ENCODE data around the gene C1QTNF7. TPM values are rescaled to one million over a fixed set of nuclear protein-coding genes. Genes with fewer than 3 reads are reported as not detected.

The C1QTNF7 gene
- total RNA-seq, 1 experiment from 2014 or later = 0.04 TPM

DNA sequence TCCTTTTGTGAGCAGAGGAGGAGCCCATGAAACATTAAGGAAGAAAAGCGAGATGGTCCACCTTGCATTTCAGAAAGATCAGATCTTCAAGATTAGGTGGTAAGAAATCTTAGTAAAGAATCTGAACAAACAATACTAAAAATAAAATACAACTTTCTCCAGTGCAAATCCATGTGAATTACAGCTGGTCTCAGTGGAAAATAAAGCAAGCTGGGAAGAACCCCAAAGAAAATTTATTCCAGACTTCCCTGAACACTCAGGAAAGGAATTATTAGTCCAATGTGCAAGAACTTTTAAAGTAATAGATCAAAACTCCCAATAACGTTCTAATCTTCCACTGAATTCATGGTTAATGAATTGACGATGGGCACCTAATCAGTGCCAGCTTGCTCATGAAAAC is 37.3 kb upstream of the C1QTNF7 start:
- DNase-seq (ENCODE audit: low spot score) = no peak
- Mint-ChIP-seq H3K4me3 (no peak overlapping the region), H3K4me1 (peaks cover 8% of the 10 kb centered on the region; the same call in 1 of the 2 replicates), H3K9me3 (no peaks in the 10 kb centered on the region), H3K27ac (no peak overlapping the region), H3K36me3 (no peaks in the 10 kb centered on the region), H3K27me3 (ENCODE audit: low read depth) (no peaks in the 10 kb centered on the region; the same call in 1 of the 2 replicates)
- ChIA-PET POLR2A (no interaction called here), CTCF (no interaction called here)
- ATAC-seq = no peak
- TF ChIP-seq, protein P1, sequence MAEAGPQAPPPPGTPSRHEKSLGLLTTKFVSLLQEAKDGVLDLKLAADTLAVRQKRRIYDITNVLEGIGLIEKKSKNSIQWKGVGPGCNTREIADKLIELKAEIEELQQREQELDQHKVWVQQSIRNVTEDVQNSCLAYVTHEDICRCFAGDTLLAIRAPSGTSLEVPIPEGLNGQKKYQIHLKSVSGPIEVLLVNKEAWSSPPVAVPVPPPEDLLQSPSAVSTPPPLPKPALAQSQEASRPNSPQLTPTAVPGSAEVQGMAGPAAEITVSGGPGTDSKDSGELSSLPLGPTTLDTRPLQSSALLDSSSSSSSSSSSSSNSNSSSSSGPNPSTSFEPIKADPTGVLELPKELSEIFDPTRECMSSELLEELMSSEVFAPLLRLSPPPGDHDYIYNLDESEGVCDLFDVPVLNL (CRISPR knock-in tag; IDR thresholded peaks at IDR 0.05; ENCODE audit: borderline replicate concordance, low read depth) = no peak
- TF ChIP-seq, protein P2, sequence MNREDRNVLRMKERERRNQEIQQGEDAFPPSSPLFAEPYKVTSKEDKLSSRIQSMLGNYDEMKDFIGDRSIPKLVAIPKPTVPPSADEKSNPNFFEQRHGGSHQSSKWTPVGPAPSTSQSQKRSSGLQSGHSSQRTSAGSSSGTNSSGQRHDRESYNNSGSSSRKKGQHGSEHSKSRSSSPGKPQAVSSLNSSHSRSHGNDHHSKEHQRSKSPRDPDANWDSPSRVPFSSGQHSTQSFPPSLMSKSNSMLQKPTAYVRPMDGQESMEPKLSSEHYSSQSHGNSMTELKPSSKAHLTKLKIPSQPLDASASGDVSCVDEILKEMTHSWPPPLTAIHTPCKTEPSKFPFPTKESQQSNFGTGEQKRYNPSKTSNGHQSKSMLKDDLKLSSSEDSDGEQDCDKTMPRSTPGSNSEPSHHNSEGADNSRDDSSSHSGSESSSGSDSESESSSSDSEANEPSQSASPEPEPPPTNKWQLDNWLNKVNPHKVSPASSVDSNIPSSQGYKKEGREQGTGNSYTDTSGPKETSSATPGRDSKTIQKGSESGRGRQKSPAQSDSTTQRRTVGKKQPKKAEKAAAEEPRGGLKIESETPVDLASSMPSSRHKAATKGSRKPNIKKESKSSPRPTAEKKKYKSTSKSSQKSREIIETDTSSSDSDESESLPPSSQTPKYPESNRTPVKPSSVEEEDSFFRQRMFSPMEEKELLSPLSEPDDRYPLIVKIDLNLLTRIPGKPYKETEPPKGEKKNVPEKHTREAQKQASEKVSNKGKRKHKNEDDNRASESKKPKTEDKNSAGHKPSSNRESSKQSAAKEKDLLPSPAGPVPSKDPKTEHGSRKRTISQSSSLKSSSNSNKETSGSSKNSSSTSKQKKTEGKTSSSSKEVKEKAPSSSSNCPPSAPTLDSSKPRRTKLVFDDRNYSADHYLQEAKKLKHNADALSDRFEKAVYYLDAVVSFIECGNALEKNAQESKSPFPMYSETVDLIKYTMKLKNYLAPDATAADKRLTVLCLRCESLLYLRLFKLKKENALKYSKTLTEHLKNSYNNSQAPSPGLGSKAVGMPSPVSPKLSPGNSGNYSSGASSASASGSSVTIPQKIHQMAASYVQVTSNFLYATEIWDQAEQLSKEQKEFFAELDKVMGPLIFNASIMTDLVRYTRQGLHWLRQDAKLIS (CRISPR knock-in tag; IDR thresholded peaks at IDR 0.05; ENCODE audit: borderline replicate concordance) = no peak
- no peak for TF ChIP-seq ZNF317 (CRISPR knock-in tag; IDR thresholded peaks at IDR 0.05; ENCODE audit: borderline replicate concordance, low read depth)
- TF ChIP-seq NFE2L1 (CRISPR knock-in tag; IDR thresholded peaks at IDR 0.05) = no peak
- TF ChIP-seq, protein P3, sequence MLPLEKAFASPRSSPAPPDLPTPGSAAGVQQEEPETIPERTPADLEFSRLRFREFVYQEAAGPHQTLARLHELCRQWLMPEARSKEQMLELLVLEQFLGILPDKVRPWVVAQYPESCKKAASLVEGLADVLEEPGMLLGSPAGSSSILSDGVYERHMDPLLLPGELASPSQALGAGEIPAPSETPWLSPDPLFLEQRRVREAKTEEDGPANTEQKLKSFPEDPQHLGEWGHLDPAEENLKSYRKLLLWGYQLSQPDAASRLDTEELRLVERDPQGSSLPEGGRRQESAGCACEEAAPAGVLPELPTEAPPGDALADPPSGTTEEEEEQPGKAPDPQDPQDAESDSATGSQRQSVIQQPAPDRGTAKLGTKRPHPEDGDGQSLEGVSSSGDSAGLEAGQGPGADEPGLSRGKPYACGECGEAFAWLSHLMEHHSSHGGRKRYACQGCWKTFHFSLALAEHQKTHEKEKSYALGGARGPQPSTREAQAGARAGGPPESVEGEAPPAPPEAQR (CRISPR knock-in tag; IDR thresholded peaks at IDR 0.05) = no peak
- TF ChIP-seq, protein P4, sequence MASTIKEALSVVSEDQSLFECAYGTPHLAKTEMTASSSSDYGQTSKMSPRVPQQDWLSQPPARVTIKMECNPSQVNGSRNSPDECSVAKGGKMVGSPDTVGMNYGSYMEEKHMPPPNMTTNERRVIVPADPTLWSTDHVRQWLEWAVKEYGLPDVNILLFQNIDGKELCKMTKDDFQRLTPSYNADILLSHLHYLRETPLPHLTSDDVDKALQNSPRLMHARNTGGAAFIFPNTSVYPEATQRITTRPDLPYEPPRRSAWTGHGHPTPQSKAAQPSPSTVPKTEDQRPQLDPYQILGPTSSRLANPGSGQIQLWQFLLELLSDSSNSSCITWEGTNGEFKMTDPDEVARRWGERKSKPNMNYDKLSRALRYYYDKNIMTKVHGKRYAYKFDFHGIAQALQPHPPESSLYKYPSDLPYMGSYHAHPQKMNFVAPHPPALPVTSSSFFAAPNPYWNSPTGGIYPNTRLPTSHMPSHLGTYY (CRISPR knock-in tag; IDR thresholded peaks at IDR 0.05) = no peak
- TF ChIP-seq ZNF416 (CRISPR knock-in tag; IDR thresholded peaks at IDR 0.05) = no peak
- TF ChIP-seq, protein P5, sequence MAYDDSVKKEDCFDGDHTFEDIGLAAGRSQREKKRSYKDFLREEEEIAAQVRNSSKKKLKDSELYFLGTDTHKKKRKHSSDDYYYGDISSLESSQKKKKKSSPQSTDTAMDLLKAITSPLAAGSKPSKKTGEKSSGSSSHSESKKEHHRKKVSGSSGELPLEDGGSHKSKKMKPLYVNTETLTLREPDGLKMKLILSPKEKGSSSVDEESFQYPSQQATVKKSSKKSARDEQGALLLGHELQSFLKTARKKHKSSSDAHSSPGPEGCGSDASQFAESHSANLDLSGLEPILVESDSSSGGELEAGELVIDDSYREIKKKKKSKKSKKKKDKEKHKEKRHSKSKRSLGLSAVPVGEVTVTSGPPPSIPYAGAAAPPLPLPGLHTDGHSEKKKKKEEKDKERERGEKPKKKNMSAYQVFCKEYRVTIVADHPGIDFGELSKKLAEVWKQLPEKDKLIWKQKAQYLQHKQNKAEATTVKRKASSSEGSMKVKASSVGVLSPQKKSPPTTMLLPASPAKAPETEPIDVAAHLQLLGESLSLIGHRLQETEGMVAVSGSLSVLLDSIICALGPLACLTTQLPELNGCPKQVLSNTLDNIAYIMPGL (CRISPR knock-in tag; IDR thresholded peaks at IDR 0.05) = no peak
- TF ChIP-seq ZNF423 (CRISPR knock-in tag; IDR thresholded peaks at IDR 0.05) = no peak

DNA sequence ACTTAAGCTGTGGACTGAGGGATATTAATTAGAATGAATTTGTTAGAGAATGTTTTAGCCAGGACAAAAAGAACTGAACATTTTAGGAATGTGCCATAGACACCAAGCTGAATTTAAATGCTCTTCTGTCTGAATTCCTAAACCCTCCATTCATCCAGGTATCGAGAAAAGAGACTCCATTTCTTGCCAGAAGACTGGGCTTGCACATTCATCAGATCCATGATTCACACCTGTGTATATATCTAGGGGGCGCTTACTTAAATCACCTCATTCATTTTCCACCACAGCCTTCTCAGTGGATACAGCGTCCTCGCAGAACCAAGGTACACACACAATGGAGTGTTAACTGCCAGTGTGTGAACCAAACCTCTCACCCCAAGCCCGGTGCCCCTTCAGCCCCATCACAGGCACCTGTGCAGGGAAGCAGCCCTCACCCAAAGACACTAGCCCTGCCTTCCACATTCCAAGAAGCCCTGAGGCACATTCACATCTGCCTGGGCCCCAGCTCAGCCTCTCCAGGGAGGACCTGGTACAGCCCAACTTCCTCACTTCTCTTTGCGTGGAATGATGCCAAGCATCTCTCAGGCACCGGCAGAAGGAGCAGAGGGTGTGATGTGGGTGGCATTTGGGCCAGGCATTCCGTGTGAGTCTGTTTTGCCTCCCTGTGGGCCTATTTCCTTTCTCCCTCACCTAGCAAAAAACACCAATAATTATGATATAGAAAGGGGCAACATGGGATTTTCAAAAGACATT is 35.6 kb upstream of the C1QTNF7 start:
- no peak for DNase-seq (ENCODE audit: low spot score)
- TF ChIP-seq ELF4 (CRISPR knock-in tag; IDR thresholded peaks at IDR 0.05; ENCODE audit: low read depth) = no peak
- TF ChIP-seq, protein P6, sequence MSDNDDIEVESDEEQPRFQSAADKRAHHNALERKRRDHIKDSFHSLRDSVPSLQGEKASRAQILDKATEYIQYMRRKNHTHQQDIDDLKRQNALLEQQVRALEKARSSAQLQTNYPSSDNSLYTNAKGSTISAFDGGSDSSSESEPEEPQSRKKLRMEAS (CRISPR knock-in tag; IDR thresholded peaks at IDR 0.05) = no peak
- TF ChIP-seq, protein P7, sequence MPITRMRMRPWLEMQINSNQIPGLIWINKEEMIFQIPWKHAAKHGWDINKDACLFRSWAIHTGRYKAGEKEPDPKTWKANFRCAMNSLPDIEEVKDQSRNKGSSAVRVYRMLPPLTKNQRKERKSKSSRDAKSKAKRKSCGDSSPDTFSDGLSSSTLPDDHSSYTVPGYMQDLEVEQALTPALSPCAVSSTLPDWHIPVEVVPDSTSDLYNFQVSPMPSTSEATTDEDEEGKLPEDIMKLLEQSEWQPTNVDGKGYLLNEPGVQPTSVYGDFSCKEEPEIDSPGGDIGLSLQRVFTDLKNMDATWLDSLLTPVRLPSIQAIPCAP (CRISPR knock-in tag; IDR thresholded peaks at IDR 0.05) = no peak
- no peak for TF ChIP-seq TEAD1 (CRISPR knock-in tag; IDR thresholded peaks at IDR 0.05)
- TF ChIP-seq, protein P5 (CRISPR knock-in tag; IDR thresholded peaks at IDR 0.05) = no peak
- TF ChIP-seq, protein P8, sequence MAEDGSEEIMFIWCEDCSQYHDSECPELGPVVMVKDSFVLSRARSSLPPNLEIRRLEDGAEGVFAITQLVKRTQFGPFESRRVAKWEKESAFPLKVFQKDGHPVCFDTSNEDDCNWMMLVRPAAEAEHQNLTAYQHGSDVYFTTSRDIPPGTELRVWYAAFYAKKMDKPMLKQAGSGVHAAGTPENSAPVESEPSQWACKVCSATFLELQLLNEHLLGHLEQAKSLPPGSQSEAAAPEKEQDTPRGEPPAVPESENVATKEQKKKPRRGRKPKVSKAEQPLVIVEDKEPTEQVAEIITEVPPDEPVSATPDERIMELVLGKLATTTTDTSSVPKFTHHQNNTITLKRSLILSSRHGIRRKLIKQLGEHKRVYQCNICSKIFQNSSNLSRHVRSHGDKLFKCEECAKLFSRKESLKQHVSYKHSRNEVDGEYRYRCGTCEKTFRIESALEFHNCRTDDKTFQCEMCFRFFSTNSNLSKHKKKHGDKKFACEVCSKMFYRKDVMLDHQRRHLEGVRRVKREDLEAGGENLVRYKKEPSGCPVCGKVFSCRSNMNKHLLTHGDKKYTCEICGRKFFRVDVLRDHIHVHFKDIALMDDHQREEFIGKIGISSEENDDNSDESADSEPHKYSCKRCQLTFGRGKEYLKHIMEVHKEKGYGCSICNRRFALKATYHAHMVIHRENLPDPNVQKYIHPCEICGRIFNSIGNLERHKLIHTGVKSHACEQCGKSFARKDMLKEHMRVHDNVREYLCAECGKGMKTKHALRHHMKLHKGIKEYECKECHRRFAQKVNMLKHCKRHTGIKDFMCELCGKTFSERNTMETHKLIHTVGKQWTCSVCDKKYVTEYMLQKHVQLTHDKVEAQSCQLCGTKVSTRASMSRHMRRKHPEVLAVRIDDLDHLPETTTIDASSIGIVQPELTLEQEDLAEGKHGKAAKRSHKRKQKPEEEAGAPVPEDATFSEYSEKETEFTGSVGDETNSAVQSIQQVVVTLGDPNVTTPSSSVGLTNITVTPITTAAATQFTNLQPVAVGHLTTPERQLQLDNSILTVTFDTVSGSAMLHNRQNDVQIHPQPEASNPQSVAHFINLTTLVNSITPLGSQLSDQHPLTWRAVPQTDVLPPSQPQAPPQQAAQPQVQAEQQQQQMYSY (CRISPR knock-in tag; IDR thresholded peaks at IDR 0.05) = no peak

More for the DNA sequence above, 35.6 kb upstream of the C1QTNF7 start:
- Mint-ChIP-seq H3K9me3 (no peaks in the 10 kb centered on the region), H3K36me3 (no peaks in the 10 kb centered on the region), H3K27ac (no peak overlapping the region), H3K4me1 (peaks cover 14% of the 10 kb centered on the region), H3K27me3 (ENCODE audit: low read depth) (no peaks in the 10 kb centered on the region; the same call in 1 of the 2 replicates), H3K4me3 (no peak overlapping the region)
- ATAC-seq = no peak; the same call in none of the 2 replicates
- ChIA-PET CTCF (no interaction called here), POLR2A (no interaction called here)

Data from WTC11 (cell line).